Measurements from ENCODE around the gene UTS2. TPM values are rescaled to one million over a fixed set of nuclear protein-coding genes. Genes with fewer than 3 reads are reported as not detected.

Gene UTS2
- total RNA-seq, 2 donors from 2014 or later = not detected

DNA sequence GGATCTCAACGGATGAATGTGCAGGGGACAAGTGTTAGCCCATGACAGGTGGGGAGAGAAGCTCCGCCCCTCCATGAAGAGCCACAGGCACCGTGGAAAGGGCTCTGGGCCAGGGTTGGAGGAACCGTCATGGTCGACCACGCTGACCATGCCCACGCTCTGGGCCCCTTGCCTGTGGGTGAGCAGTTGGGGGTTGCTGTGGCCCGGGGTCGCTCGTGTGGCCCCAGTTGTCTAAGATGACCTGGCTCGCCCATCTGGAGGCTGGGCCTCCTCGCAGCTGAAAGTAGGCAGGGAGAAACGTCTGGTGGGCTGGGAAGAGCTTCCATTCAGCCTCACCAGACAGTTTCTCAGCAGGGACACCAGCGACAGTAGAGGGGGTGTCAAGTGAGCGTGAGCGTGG, 13.1 kb upstream of the UTS2 start:
- no peak for TF ChIP-seq POLR2AphosphoS5 (IDR thresholded peaks at IDR 0.05)
- TF ChIP-seq, protein P1, sequence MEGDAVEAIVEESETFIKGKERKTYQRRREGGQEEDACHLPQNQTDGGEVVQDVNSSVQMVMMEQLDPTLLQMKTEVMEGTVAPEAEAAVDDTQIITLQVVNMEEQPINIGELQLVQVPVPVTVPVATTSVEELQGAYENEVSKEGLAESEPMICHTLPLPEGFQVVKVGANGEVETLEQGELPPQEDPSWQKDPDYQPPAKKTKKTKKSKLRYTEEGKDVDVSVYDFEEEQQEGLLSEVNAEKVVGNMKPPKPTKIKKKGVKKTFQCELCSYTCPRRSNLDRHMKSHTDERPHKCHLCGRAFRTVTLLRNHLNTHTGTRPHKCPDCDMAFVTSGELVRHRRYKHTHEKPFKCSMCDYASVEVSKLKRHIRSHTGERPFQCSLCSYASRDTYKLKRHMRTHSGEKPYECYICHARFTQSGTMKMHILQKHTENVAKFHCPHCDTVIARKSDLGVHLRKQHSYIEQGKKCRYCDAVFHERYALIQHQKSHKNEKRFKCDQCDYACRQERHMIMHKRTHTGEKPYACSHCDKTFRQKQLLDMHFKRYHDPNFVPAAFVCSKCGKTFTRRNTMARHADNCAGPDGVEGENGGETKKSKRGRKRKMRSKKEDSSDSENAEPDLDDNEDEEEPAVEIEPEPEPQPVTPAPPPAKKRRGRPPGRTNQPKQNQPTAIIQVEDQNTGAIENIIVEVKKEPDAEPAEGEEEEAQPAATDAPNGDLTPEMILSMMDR (IDR thresholded peaks at IDR 0.05) = no peak
- no peak for TF ChIP-seq POLR2A (IDR thresholded peaks at IDR 0.05)
- WGBS = 92% methylated on average over 16 of the region's 16 CpGs
- Histone ChIP-seq H3K36me3 (no peaks in the 10 kb centered on the region), H3K4me3 (no peak overlapping the region), H3K9me3 (no peaks in the 10 kb centered on the region), H3K27me3 (replicated peaks; ENCODE audit: insufficient read depth) (no peaks in the 10 kb centered on the region), H3K27ac (no peak overlapping the region), H3K4me1 (replicated peaks) (no peaks in the 10 kb centered on the region)
- intact Hi-C loops (cut with DNase I) = no loop called here
- DNase-seq (ENCODE audit: low spot score) = no peak

DNA sequence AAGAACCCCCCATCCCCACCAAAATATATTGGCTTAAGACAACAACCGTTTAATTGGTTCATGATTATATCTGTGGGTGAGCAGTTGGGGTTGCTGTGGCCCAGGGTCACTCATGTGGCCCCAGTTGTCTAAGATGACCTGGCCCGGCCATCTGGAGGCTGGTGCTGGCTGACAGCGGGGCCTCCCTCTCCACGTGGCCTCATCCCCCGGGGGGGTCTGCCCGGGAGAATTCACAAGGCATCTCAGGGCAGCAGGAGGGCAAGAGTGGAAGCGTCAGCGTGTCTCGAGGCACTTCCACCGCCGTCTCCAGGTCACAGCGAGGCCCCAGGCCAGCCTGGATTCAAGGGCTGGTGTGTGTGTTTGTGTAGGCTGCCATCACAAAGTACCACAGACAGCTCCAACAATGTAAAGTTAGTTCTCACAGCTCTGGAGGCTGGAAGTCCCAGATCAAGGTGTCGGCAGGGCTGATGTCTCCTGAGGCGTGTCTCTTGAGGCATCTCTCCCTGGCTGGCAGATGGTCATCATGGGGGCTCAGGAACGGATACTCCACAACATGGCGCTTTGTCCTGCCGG, 11.0 kb upstream of the UTS2 start:
- 79% methylated on average over 17 of the region's 17 CpGs for WGBS
- Histone ChIP-seq H3K36me3 (no peaks in the 10 kb centered on the region), H3K27me3 (replicated peaks; ENCODE audit: insufficient read depth) (no peaks in the 10 kb centered on the region), H3K27ac (no peak overlapping the region), H3K4me3 (no peak overlapping the region), H3K4me1 (replicated peaks) (no peaks in the 10 kb centered on the region), H3K9me3 (no peaks in the 10 kb centered on the region)
- no peak for TF ChIP-seq POLR2AphosphoS5 (IDR thresholded peaks at IDR 0.05)
- no peak for TF ChIP-seq POLR2A (IDR thresholded peaks at IDR 0.05)
- TF ChIP-seq, protein P1 (IDR thresholded peaks at IDR 0.05) = no peak
- intact Hi-C loops (cut with DNase I) = no loop called here
- no peak for DNase-seq (ENCODE audit: low spot score)

- Histone ChIP-seq H3K4me1 (replicated peaks) (no peaks in the 10 kb centered on the region), H3K36me3 (no peaks in the 10 kb centered on the region), H3K4me3 (no peak overlapping the region), H3K27ac (no peak overlapping the region), H3K27me3 (replicated peaks; ENCODE audit: insufficient read depth) (no peaks in the 10 kb centered on the region), H3K9me3 (no peaks in the 10 kb centered on the region)
- 90% methylated on average over 17 of the region's 17 CpGs for WGBS
- no peak for DNase-seq (ENCODE audit: low spot score)
- TF ChIP-seq POLR2A (IDR thresholded peaks at IDR 0.05) = no peak
- TF ChIP-seq, protein P1 (IDR thresholded peaks at IDR 0.05) = no peak
- no peak for TF ChIP-seq POLR2AphosphoS5 (IDR thresholded peaks at IDR 0.05)
- intact Hi-C loops (cut with DNase I) = no loop called here
These were observed 9.6 kb upstream of the UTS2 start for GRCh38 chr1:7862211-7863060.

GRCh38 chr1:7861452-7861851, 8.6 kb upstream of the UTS2 start:
- Histone ChIP-seq H3K27ac (no peak overlapping the region), H3K9me3 (no peaks in the 10 kb centered on the region), H3K27me3 (replicated peaks; ENCODE audit: insufficient read depth) (no peaks in the 10 kb centered on the region), H3K36me3 (no peaks in the 10 kb centered on the region), H3K4me1 (replicated peaks) (no peaks in the 10 kb centered on the region), H3K4me3 (no peak overlapping the region)
- no peak for DNase-seq (ENCODE audit: low spot score)
- WGBS = 91% methylated on average over 15 of the region's 15 CpGs
- intact Hi-C loops (cut with DNase I) = no loop called here
- TF ChIP-seq POLR2AphosphoS5 (IDR thresholded peaks at IDR 0.05) (no peak), POLR2A (IDR thresholded peaks at IDR 0.05) (no peak)
- TF ChIP-seq, protein P1 (IDR thresholded peaks at IDR 0.05) = no peak

DNA sequence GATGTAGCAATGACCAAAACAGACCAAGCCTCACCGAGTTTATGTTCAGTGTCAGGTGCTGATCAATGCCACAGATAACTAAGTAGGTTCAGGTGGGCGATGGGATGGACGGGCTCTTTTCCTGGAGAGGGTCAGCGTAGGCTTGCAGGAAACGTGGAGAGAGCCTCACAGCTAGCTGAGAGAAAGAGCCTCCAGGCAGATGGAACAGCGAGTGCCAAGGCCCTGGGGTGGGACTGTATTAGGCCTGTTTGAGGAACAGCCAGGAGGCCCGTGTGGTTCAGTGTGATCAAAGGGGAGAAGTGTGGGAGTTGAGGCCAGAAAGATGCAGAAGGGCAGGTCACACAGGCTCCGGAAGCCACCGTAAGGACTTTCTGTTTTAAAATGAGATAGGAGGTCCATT, 7.3 kb upstream of the UTS2 start:
- no peaks in the 10 kb centered on the region for H3K36me3 ChIP-seq
- no peak overlapping the region for H3K27ac ChIP-seq
- WGBS = 83% methylated on average over 9 of the region's 9 CpGs
- no peak for DNase-seq (ENCODE audit: low spot score)
- H3K4me3 ChIP-seq = no peak overlapping the region
- no peaks in the 10 kb centered on the region for H3K9me3 ChIP-seq
- no peaks in the 10 kb centered on the region for H3K4me1 ChIP-seq (replicated peaks)
- intact Hi-C loops (cut with DNase I) = no loop called here
- no peak for TF ChIP-seq POLR2AphosphoS5 (IDR thresholded peaks at IDR 0.05)
- TF ChIP-seq, protein P1 (IDR thresholded peaks at IDR 0.05) = no peak
- no peak for TF ChIP-seq POLR2A (IDR thresholded peaks at IDR 0.05)
- H3K27me3 ChIP-seq (replicated peaks; ENCODE audit: insufficient read depth) = no peaks in the 10 kb centered on the region

Measured in prostate gland (tissue), 2 donors.